H1 (cell line): ENCODE data around the gene VHLL. TPM values are rescaled to one million over a fixed set of nuclear protein-coding genes. Genes with fewer than 3 reads are reported as not detected.

ENCODE experiments used
- CTCF ChIA-PET: fragments of 300-600 bp; sonication (Branson Sonifier 250); formaldehyde crosslinking; loops from one replicate; lab custom pipeline; 2021; ENCODE audit not compliant: partially characterized antibody; lab: Charles Lee
- POLR2A ChIA-PET: fragments of 300-600 bp; sonication (Branson Sonifier 250); formaldehyde crosslinking; loops from one replicate; lab custom pipeline; 2021; ENCODE audit warnings: inconsistent platforms; ENCODE audit not compliant: partially characterized antibody; lab: Charles Lee
- DNase-seq, 2 experiments: peaks; one replicate each; pipeline versions ENCODE4 v3.0.0 to v3.0.0-alpha.2; 2010 to 2022; ENCODE audit warnings: low spot score in 2 of 2, low read depth in 1 of 2, mixed read lengths in 1 of 2
- FAIRE-seq: peaks from 2 replicates; lab custom pipeline; 2011; peaks lifted over from hg19 to GRCh38; lab: Jason Lieb, UNC
- H2AFZ ChIP-seq: 2 replicates; pipeline ENCODE4 v1.8.1; 2012; ENCODE audit warnings: low read length, inconsistent platforms
- H2AK5ac ChIP-seq: 2 replicates; pipeline ENCODE4 v1.6.1; 2013; ENCODE audit warnings: low read depth, low read length
- H2BK120ac ChIP-seq: replicated peaks from 2 replicates; pipeline ENCODE3; 2013; ENCODE audit warnings: low read depth, low read length, inconsistent platforms
- H2BK12ac ChIP-seq: 2 replicates; pipeline ENCODE4 v1.6.1; 2013; ENCODE audit warnings: low read depth, low read length
- H2BK15ac ChIP-seq: 2 replicates; pipeline ENCODE4 v1.6.1; 2013; ENCODE audit warnings: low read length
- H2BK20ac ChIP-seq: 2 replicates; pipeline ENCODE4 v1.6.1; 2013; ENCODE audit warnings: low read length
- H2BK5ac ChIP-seq: 2 replicates; pipeline ENCODE4 v1.6.1; 2013; ENCODE audit warnings: low read depth, low read length
- H3K14ac ChIP-seq: 2 replicates; pipeline ENCODE4 v1.6.1; 2013; ENCODE audit warnings: inconsistent platforms; ENCODE audit not compliant: insufficient read length
- H3K18ac ChIP-seq: 2 replicates; pipeline ENCODE4 v1.6.1; 2013; ENCODE audit warnings: low read length; ENCODE audit errors: extremely low read depth
- H3K23ac ChIP-seq: 2 replicates; pipeline ENCODE4 v1.6.1; 2013; ENCODE audit warnings: inconsistent platforms; ENCODE audit not compliant: insufficient read length
- H3K23me2 ChIP-seq: 2 replicates; pipeline ENCODE4 v1.6.1; 2013; ENCODE audit warnings: low read depth, low read length
- H3K27ac ChIP-seq: 2 replicates; pipeline ENCODE4 v1.6.1; 2011; ENCODE audit warnings: low read depth, low read length, inconsistent platforms
- H3K27me3 ChIP-seq, 4 experiments: replicated peaks in 1 of 4; 1 replicate in 1 of 4; 2 replicates in 3 of 4; pipeline versions ENCODE4 v1.6.1 to v1.8.1; 2011 to 2013; ENCODE audit warnings: low read length in 3 of 4, mild to moderate bottlenecking in 3 of 4, inconsistent platforms in 2 of 4, mixed read lengths in 2 of 4, moderate library complexity in 1 of 4; ENCODE audit not compliant: control insufficient read depth in 3 of 4, insufficient read depth in 3 of 4; ENCODE audit errors: extremely low read depth in 1 of 4
- H3K36me3 ChIP-seq, 4 experiments: 2 replicates each; pipeline versions ENCODE4 v1.6.1 to v1.8.1; 2011 to 2013; ENCODE audit warnings: mild to moderate bottlenecking in 4 of 4, low read length in 3 of 4, moderate library complexity in 2 of 4, control low read depth in 1 of 4, inconsistent platforms in 1 of 4; ENCODE audit not compliant: insufficient read depth in 4 of 4, control insufficient read depth in 2 of 4
- H3K4ac ChIP-seq: replicated peaks from 2 replicates; pipeline ENCODE3; 2013; ENCODE audit warnings: low read length, low read depth, mixed read lengths, inconsistent platforms; ENCODE audit not compliant: insufficient read length
- H3K4me1 ChIP-seq, 4 experiments: replicated peaks in 1 of 4; 1 replicate in 1 of 4; 2 replicates in 3 of 4; pipeline versions ENCODE4 v1.6.1 to v1.8.1; 2011 to 2013; ENCODE audit warnings: low read length in 3 of 4, inconsistent platforms in 2 of 4, mixed read lengths in 1 of 4; ENCODE audit not compliant: insufficient read depth in 4 of 4, control insufficient read depth in 3 of 4
- H3K4me2 ChIP-seq, 2 experiments: 2 replicates each; pipeline versions ENCODE4 v1.6.1 to v1.8.1; 2011 to 2013; ENCODE audit warnings: low read depth in 2 of 2, low read length in 2 of 2, control low read depth in 1 of 2, inconsistent platforms in 1 of 2, mild to moderate bottlenecking in 1 of 2; ENCODE audit not compliant: insufficient read depth in 1 of 2
- H3K4me3 ChIP-seq, 4 experiments: fragments of 200-600, 300-600 bp in 1 of 4; sonication (generic), shearing (Covaris generic), sonication (Bioruptor Twin) in 1 of 4; 2 replicates each; pipeline versions ENCODE4 v1.5.1 to v1.8.1; 2011 to 2016; ENCODE audit warnings: low read length in 4 of 4, low read depth in 3 of 4, control low read depth in 2 of 4, inconsistent platforms in 2 of 4, mild to moderate bottlenecking in 2 of 4, mixed read lengths in 1 of 4, moderate library complexity in 1 of 4; ENCODE audit not compliant: insufficient read depth in 2 of 4; ENCODE audit errors: extremely low read depth in 1 of 4
- H3K56ac ChIP-seq: replicated peaks from 2 replicates; pipeline ENCODE3; 2013; ENCODE audit warnings: low read depth, mild to moderate bottlenecking, mixed read lengths, low read length, inconsistent platforms; ENCODE audit not compliant: insufficient read length
- H3K79me1 ChIP-seq: 2 replicates; pipeline ENCODE4 v1.6.1; 2013; ENCODE audit warnings: low read depth, low read length, control low read depth
- H3K79me2 ChIP-seq, 2 experiments: 2 replicates each; pipeline versions ENCODE4 v1.6.1 to v1.8.1; 2012 to 2013; ENCODE audit warnings: low read length in 2 of 2, mild to moderate bottlenecking in 2 of 2, inconsistent platforms in 1 of 2; ENCODE audit not compliant: insufficient read depth in 2 of 2, control insufficient read depth in 1 of 2
- H3K9ac ChIP-seq, 4 experiments: replicated peaks in 1 of 4; 1 replicate in 1 of 4; 2 replicates in 3 of 4; pipeline versions ENCODE4 v1.6.1 to v1.8.1; 2011 to 2013; ENCODE audit warnings: low read depth in 3 of 4, low read length in 3 of 4, control low read depth in 2 of 4, mild to moderate bottlenecking in 2 of 4, moderate library complexity in 2 of 4, inconsistent platforms in 1 of 4; ENCODE audit errors: extremely low read depth in 1 of 4
- H3K9me3 ChIP-seq, 2 experiments: 2 replicates each; pipeline versions ENCODE4 v1.6.1 to v1.8.1; 2012 to 2013; ENCODE audit warnings: mild to moderate bottlenecking in 2 of 2, moderate library complexity in 2 of 2, control low read depth in 1 of 2, inconsistent platforms in 1 of 2, low read depth in 1 of 2, low read length in 1 of 2, mixed read lengths in 1 of 2; ENCODE audit not compliant: insufficient read depth in 2 of 2
- H4K20me1 ChIP-seq, 2 experiments: replicated peaks in 1 of 2; 2 replicates each; pipeline versions ENCODE3 to v1.8.1; 2011 to 2013; ENCODE audit warnings: inconsistent platforms in 2 of 2, low read length in 2 of 2, mild to moderate bottlenecking in 1 of 2; ENCODE audit not compliant: insufficient read depth in 2 of 2, control insufficient read depth in 1 of 2
- H4K5ac ChIP-seq: 2 replicates; pipeline ENCODE4 v1.6.1; 2013; ENCODE audit warnings: low read length, low read depth, mixed read lengths, inconsistent platforms; ENCODE audit not compliant: insufficient read length
- H4K8ac ChIP-seq: 2 replicates; pipeline ENCODE4 v1.8.0; 2013; ENCODE audit warnings: mild to moderate bottlenecking, moderate library complexity, low read length, inconsistent platforms; ENCODE audit not compliant: insufficient read depth; ENCODE audit errors: extremely low read depth
- H4K91ac ChIP-seq: replicated peaks from 2 replicates; pipeline ENCODE3; 2013; ENCODE audit warnings: low read length, mixed read lengths, inconsistent platforms; ENCODE audit not compliant: insufficient read length
- ASH2L ChIP-seq: fragments of 200-600, 300-600 bp; sonication (generic); IDR thresholded peaks from one replicate; pipeline ENCODE4 v1.7.1; 2017; ENCODE audit warnings: low read length
- ATF2 ChIP-seq: IDR thresholded peaks from 2 replicates; pipeline ENCODE4 v1.6.1; 2012; ENCODE audit warnings: low read length, inconsistent platforms
- CBX5 ChIP-seq: fragments of 300-800, 300-1000 bp; sonication (generic); IDR thresholded peaks from 2 replicates; pipeline ENCODE4 v1.7.1; 2016; ENCODE audit warnings: antibody characterized with exemption, low read length, low read depth
- CREB1 ChIP-seq: IDR thresholded peaks from 2 replicates; pipeline ENCODE4 v1.6.1; 2012; ENCODE audit warnings: inconsistent platforms
- KDM4A ChIP-seq: IDR thresholded peaks from one replicate; pipeline ENCODE4 v1.7.1; 2012; ENCODE audit warnings: low read depth, mild to moderate bottlenecking, moderate library complexity, low read length, inconsistent platforms; ENCODE audit not compliant: severe bottlenecking
- RFX5 ChIP-seq: IDR thresholded peaks from 2 replicates; pipeline ENCODE4 v1.6.1; 2011; ENCODE audit warnings: low read depth, low read length, improper control_type of control experiment, borderline replicate concordance
- SAP30 ChIP-seq: fragments of 300-600 bp; sonication (generic); IDR thresholded peaks from 2 replicates; pipeline ENCODE4 v1.7.1; 2012; ENCODE audit warnings: low read length, moderate library complexity, mild to moderate bottlenecking, inconsistent platforms; ENCODE audit not compliant: insufficient read depth, insufficient replicate concordance
- TBP ChIP-seq: IDR thresholded peaks from 2 replicates; pipeline ENCODE4 v1.6.1; 2011; ENCODE audit warnings: low read depth, low read length, improper control_type of control experiment
- TCF12 ChIP-seq: IDR thresholded peaks from 2 replicates; pipeline ENCODE4 v1.6.1; 2011; ENCODE audit warnings: low read depth, mild to moderate bottlenecking, low read length
- TEAD4 ChIP-seq: IDR thresholded peaks from 2 replicates; pipeline ENCODE4 v1.6.1; 2012; ENCODE audit warnings: low read depth, low read length, inconsistent platforms, mixed read lengths
- USF2 ChIP-seq: IDR thresholded peaks from 2 replicates; pipeline ENCODE4 v1.6.1; 2011; ENCODE audit warnings: low read length, improper control_type of control experiment
- YY1 ChIP-seq: IDR thresholded peaks from 2 replicates; pipeline ENCODE4 v1.6.1; 2011; ENCODE audit warnings: low read depth, mild to moderate bottlenecking, low read length
- WGBS, 2 experiments: shearing (Covaris generic) in 1 of 2; methylation state at CpG; one replicate each; pipeline versions ENCODE4 v1.1.6 to v1.1.7; 2013 to 2015; ENCODE audit warnings: low lambda C conversion rate in 2 of 2, mixed read lengths in 2 of 2, inconsistent platforms in 1 of 2, low coverage in 1 of 2, missing lambda C conversion rate in 1 of 2; ENCODE audit not compliant: insufficient replicate concordance in 2 of 2, insufficient coverage in 1 of 2, insufficient read length in 1 of 2; ENCODE audit errors: extremely low coverage in 1 of 2, missing lambda C conversion rate in 1 of 2; 5-methylcytosine and 5-hydroxymethylcytosine counted together
- polyA plus RNA-seq, 7 experiments: library from polyadenylated mRNA; depleted of rRNA in 3 of 7; stranded (reverse) in 5 of 7; unstranded in 2 of 7; fragments of >200 nt in 5 of 7; fragments of 200-250 nt in 2 of 7; gene quantifications; 1 replicate in 5 of 7; 2 replicates in 1 of 7; 4 replicates in 1 of 7; pipeline versions ENCODE4 v1.2.1 to v1.2.3, GENCODE V29; 2011 to 2013; ENCODE audit warnings: missing spikeins in 2 of 7, mixed read lengths in 2 of 7
- total RNA-seq: library from RNA; stranded (reverse); fragmentation: NEBNext Ultra II Directional; extraction: Animal tissue kit (Norgen Biotek cat#: 25700); gene quantifications from 2 replicates; pipeline ENCODE4 v1.2.1, GENCODE V29; 2021

VHLL gene
- total and polyA plus RNA-seq, 2 of the 8 experiments (the other 6 are each of a cell fraction or from before 2014, with no cell fraction given), result not detected

GRCh38 chr1:156268336-156268735 is 30.8 kb downstream of the VHLL start:
- POLR2A ChIA-PET, result interaction anchor here (1.1 to 1.5 kb wide), 4 partner anchors 8 to 130 kb away, joined by 3 to 5 read pairs (median 3); no protein-coding TSS in a partner anchor
- TF ChIP-seq SAP30 (no peak), ATF2 (no peak), CBX5 (no peak), YY1 (no peak), TCF12 (no peak), TEAD4 (no peak), TBP (no peak), KDM4A (no peak), RFX5 (no peak), CREB1 (no peak), USF2 (no peak), ASH2L (no peak)

More at GRCh38 chr1:156268336-156268735, 30.8 kb downstream of the VHLL start:
- H3K14ac ChIP-seq, result no peak overlapping the region
- no peak overlapping the region for H3K4ac ChIP-seq
- no peak overlapping the region for H3K23ac ChIP-seq
- no peak overlapping the region for H3K4me3 ChIP-seq
- no peak overlapping the region for H3K9ac ChIP-seq
- no peaks in the 10 kb centered on the region for H3K23me2 ChIP-seq
- H2AK5ac ChIP-seq, result no peak overlapping the region
- no peak overlapping the region for H3K27ac ChIP-seq
- no peak overlapping the region for H2AFZ ChIP-seq
- H3K36me3 ChIP-seq, result peaks cover 42 to 84% (median 73%) of the 10 kb centered on the region in 4 experiments
- 94% methylated on average over 4 of the region's 4 CpGs; no CpG with 5 or more reads in 1 of the 2 experiments for WGBS, 2 experiments
- no peak overlapping the region for H3K4me2 ChIP-seq
- H3K56ac ChIP-seq, result no peak overlapping the region
- no peak for DNase-seq
- H3K79me2 ChIP-seq, result no peaks in the 10 kb centered on the region
- no peak overlapping the region for H2BK15ac ChIP-seq
- H3K27me3 ChIP-seq, result no peaks in the 10 kb centered on the region
- no peak overlapping the region for H2BK120ac ChIP-seq
- H4K8ac ChIP-seq, result no peak overlapping the region
- no peaks in the 10 kb centered on the region for H3K4me1 ChIP-seq
- H3K9me3 ChIP-seq, result peaks cover 0 to 2% of the 10 kb centered on the region in 2 experiments; a peak in 1 of 4 replicates
- no peak overlapping the region for H3K18ac ChIP-seq
- no peak overlapping the region for H2BK12ac ChIP-seq
- no peak overlapping the region for H4K5ac ChIP-seq
- H3K79me1 ChIP-seq, result no peaks in the 10 kb centered on the region
- H4K91ac ChIP-seq, result no peak overlapping the region
- CTCF ChIA-PET, result interaction anchor here (0.9 to 1.2 kb wide), 3 partner anchors 18 to 139 kb away, joined by 3 read pairs; no protein-coding TSS in a partner anchor
- H2BK5ac ChIP-seq, result no peak overlapping the region
- no peak for FAIRE-seq
- peaks cover 2 to 3% of the 10 kb centered on the region in 2 experiments for H4K20me1 ChIP-seq
- H2BK20ac ChIP-seq, result no peak overlapping the region
